HG03378 (cell line): Measurements from ENCODE around the gene NOL4L.
A peak's percentile ranks its signal among the peaks of the same experiment; 100 is the strongest.

Source experiments
- ATAC-seq: cut with Tn5 transposase; IDR thresholded peaks from one replicate; pipeline ENCODE4 v1.9.1; 2021; ENCODE audit warnings: mild to moderate bottlenecking, moderate library complexity; ENCODE audit not compliant: unreplicated experiment

The NOL4L gene

GRCh38 chr20:32488066-32488838 is 96.9 kb downstream of the NOL4L start:
- no peak for ATAC-seq

- no peak for ATAC-seq
Observed at GRCh38 chr20:32487381-32487780, 97.8 kb downstream of the NOL4L start.

- ATAC-seq = no peak
Observed at GRCh38 chr20:32485770-32486478, 99.2 kb downstream of the NOL4L start.

- peak; percentile 78 for ATAC-seq
Observed at GRCh38 chr20:32484958-32485769, 100.0 kb downstream of the NOL4L start.

GRCh38 chr20:32484225-32484957 is 100.7 kb downstream of the NOL4L start:
- ATAC-seq = no peak

GRCh38 chr20:32483351-32484224 is 101.5 kb downstream of the NOL4L start:
- ATAC-seq = no peak

GRCh38 chr20:32482442-32483261 is 102.5 kb downstream of the NOL4L start:
- no peak for ATAC-seq

- no peak for ATAC-seq
Observed at GRCh38 chr20:32482143-32482441, 103.0 kb downstream of the NOL4L start.

- ATAC-seq = no peak
Observed at GRCh38 chr20:32481311-32482142, 103.6 kb downstream of the NOL4L start.

GRCh38 chr20:32480371-32481241 is 104.5 kb downstream of the NOL4L start:
- no peak for ATAC-seq

GRCh38 chr20:32479697-32480171 is 105.4 kb downstream of the NOL4L start:
- no peak for ATAC-seq

- no peak for ATAC-seq
Observed at GRCh38 chr20:32479012-32479411, 106.1 kb downstream of the NOL4L start.

- ATAC-seq = no peak
Observed at GRCh38 chr20:32478576-32478975, 106.6 kb downstream of the NOL4L start.

GRCh38 chr20:32477594-32478512 is 107.3 kb downstream of the NOL4L start:
- ATAC-seq = no peak

GRCh38 chr20:32476684-32477593 is 108.2 kb downstream of the NOL4L start:
- ATAC-seq = no peak
